K562 (cell line): Measurements from ENCODE around the gene HSPB3. TPM values are rescaled to one million over a fixed set of nuclear protein-coding genes. Genes with fewer than 3 reads are reported as not detected.
A peak's percentile ranks its signal among the peaks of the same experiment; 100 is the strongest.

ENCODE experiments used
- ARID1B ChIP-seq: fragments of 450-650 bp; IDR thresholded peaks from 2 replicates; pipeline ENCODE4 v1.6.1; 2016; ENCODE audit warnings: antibody characterized with exemption, mild to moderate bottlenecking, inconsistent platforms
- C11orf30 ChIP-seq: fragments of 450-650 bp; IDR thresholded peaks from 2 replicates; pipeline ENCODE4 v1.6.1; 2016; ENCODE audit warnings: low read depth, mild to moderate bottlenecking
- DMBX1 ChIP-seq: fragments of 250-450 bp; sonication (Bioruptor Pico); IDR thresholded peaks from 2 replicates; pipeline ENCODE4 v1.8.0; 2022; ENCODE audit warnings: inconsistent platforms, mild to moderate bottlenecking, moderate library complexity, borderline replicate concordance
- GABPA ChIP-seq: fragments of 200-800 bp; sonication (Bioruptor generic); conservative IDR thresholded peaks from 2 replicates; pipeline ENCODE4 v1.6.1; 2016; ENCODE audit warnings: low read depth, missing genetic modification characterization, missing compliant biosample characterization
- MAFG ChIP-seq: fragments of 450-650 bp; conservative IDR thresholded peaks from 2 replicates; pipeline ENCODE4 v1.6.1; 2016; ENCODE audit warnings: missing genetic modification characterization, missing compliant biosample characterization
- NCOR1 ChIP-seq: fragments of 450-650 bp; IDR thresholded peaks from 2 replicates; pipeline ENCODE4 v1.6.1; 2016; ENCODE audit warnings: mild to moderate bottlenecking, moderate library complexity
- SMARCA4 ChIP-seq: fragments of 450-650 bp; IDR thresholded peaks from 2 replicates; pipeline ENCODE4 v1.6.1; 2016
- ZBTB8A ChIP-seq: fragments of 450-650 bp; IDR thresholded peaks from 2 replicates; pipeline ENCODE4 v1.6.1; 2018; ENCODE audit warnings: mild to moderate bottlenecking, moderate library complexity; ENCODE audit not compliant: partially characterized antibody
- ZNF609 ChIP-seq: sonication (generic); formaldehyde crosslinking; IDR thresholded peaks from 2 replicates; pipeline ENCODE4 v1.8.1; 2023; ENCODE audit warnings: missing genetic modification reagents, mild to moderate bottlenecking, borderline replicate concordance
- ZNF639 ChIP-seq, 2 experiments: fragments of 200-800 bp in 1 of 2; sonication (Bioruptor generic) in 1 of 2; sonication (generic) in 1 of 2; formaldehyde crosslinking in 1 of 2; IDR thresholded peaks in 1 of 2; conservative IDR thresholded peaks in 1 of 2; 2 replicates each; pipeline versions ENCODE4 v1.5.0 to v1.6.1; 2016 to 2020; ENCODE audit warnings: missing compliant biosample characterization in 1 of 2, missing genetic modification characterization in 1 of 2, missing genetic modification reagents in 1 of 2
- ZNF76 ChIP-seq: fragments of 250-450 bp; sonication (Bioruptor Pico); IDR thresholded peaks from 2 replicates; pipeline ENCODE4 v1.4.0; 2020; ENCODE audit warnings: mild to moderate bottlenecking, moderate library complexity, borderline replicate concordance
- polyA plus RNA-seq, 8 experiments: library from polyadenylated mRNA; depleted of rRNA in 4 of 8; stranded (reverse) in 5 of 8; unstranded in 3 of 8; fragments of >200 nt; fragmentation: Nextera tagmentation in 2 of 8; fragmentation: Illumina TruSeq in 1 of 8; extraction: Ambion mirVana in 2 of 8; extraction: Trizol in 1 of 8; gene quantifications; 2 replicates each; pipeline versions ENCODE4 v1.2.1 to v1.2.3, GENCODE V29; 2011 to 2014; ENCODE audit warnings: inconsistent platforms in 1 of 8, missing spikeins in 1 of 8
- total RNA-seq, 7 experiments: library from RNA; depleted of rRNA in 6 of 7; stranded (reverse); fragments of >200 nt in 6 of 7; fragmentation: Illumina TruSeq in 2 of 7; extraction: Trizol in 2 of 7; gene quantifications; 2 replicates each; pipeline versions ENCODE4 v1.2.1 to v1.2.3, GENCODE V29; 2011 to 2021; ENCODE audit warnings: low replicate concordance in 1 of 7
- TF ChIP-seq, protein P1 (sequence below): fragments of 200-800 bp; sonication (Bioruptor generic); IDR thresholded peaks from 2 replicates; pipeline ENCODE4 v1.6.1; 2016; ENCODE audit warnings: missing genetic modification characterization, missing compliant biosample characterization
- TF ChIP-seq, protein P2 (sequence below): fragments of 450-650 bp; formaldehyde crosslinking; IDR thresholded peaks from 2 replicates; pipeline ENCODE4 v1.4.0; 2020; ENCODE audit warnings: mild to moderate bottlenecking

Gene HSPB3
- total and polyA plus RNA-seq, 9 of the 15 experiments (the other 6 are each of a cell fraction or from before 2014, with no cell fraction given) = 2.4 to 6.3 (median 3.4) TPM

GRCh38 chr5:54460181-54460919 is 4.9 kb downstream of the HSPB3 start (continued):
- TF ChIP-seq, protein P1, sequence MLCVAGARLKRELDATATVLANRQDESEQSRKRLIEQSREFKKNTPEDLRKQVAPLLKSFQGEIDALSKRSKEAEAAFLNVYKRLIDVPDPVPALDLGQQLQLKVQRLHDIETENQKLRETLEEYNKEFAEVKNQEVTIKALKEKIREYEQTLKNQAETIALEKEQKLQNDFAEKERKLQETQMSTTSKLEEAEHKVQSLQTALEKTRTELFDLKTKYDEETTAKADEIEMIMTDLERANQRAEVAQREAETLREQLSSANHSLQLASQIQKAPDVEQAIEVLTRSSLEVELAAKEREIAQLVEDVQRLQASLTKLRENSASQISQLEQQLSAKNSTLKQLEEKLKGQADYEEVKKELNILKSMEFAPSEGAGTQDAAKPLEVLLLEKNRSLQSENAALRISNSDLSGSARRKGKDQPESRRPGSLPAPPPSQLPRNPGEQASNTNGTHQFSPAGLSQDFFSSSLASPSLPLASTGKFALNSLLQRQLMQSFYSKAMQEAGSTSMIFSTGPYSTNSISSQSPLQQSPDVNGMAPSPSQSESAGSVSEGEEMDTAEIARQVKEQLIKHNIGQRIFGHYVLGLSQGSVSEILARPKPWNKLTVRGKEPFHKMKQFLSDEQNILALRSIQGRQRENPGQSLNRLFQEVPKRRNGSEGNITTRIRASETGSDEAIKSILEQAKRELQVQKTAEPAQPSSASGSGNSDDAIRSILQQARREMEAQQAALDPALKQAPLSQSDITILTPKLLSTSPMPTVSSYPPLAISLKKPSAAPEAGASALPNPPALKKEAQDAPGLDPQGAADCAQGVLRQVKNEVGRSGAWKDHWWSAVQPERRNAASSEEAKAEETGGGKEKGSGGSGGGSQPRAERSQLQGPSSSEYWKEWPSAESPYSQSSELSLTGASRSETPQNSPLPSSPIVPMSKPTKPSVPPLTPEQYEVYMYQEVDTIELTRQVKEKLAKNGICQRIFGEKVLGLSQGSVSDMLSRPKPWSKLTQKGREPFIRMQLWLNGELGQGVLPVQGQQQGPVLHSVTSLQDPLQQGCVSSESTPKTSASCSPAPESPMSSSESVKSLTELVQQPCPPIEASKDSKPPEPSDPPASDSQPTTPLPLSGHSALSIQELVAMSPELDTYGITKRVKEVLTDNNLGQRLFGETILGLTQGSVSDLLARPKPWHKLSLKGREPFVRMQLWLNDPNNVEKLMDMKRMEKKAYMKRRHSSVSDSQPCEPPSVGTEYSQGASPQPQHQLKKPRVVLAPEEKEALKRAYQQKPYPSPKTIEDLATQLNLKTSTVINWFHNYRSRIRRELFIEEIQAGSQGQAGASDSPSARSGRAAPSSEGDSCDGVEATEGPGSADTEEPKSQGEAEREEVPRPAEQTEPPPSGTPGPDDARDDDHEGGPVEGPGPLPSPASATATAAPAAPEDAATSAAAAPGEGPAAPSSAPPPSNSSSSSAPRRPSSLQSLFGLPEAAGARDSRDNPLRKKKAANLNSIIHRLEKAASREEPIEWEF (CRISPR knock-in tag) = no peak
- TF ChIP-seq ZBTB8A (no peak), SMARCA4 (peak; percentile 73; the same call in 1 of the 2 replicates), DMBX1 (CRISPR knock-in tag) (no peak), ARID1B (peak; percentile 62), NCOR1 (no peak), MAFG (tag) (peak; percentile 98), ZNF609 (no peak), GABPA (tag) (no peak), ZNF76 (CRISPR knock-in tag) (no peak), C11orf30 (peak; percentile 95), ZNF639 (CRISPR knock-in tag; conservative IDR thresholded peaks at IDR 0.05 in 1 of 2, IDR thresholded peaks at IDR 0.05 in 1 of 2) (no peak)
- TF ChIP-seq, protein P2, sequence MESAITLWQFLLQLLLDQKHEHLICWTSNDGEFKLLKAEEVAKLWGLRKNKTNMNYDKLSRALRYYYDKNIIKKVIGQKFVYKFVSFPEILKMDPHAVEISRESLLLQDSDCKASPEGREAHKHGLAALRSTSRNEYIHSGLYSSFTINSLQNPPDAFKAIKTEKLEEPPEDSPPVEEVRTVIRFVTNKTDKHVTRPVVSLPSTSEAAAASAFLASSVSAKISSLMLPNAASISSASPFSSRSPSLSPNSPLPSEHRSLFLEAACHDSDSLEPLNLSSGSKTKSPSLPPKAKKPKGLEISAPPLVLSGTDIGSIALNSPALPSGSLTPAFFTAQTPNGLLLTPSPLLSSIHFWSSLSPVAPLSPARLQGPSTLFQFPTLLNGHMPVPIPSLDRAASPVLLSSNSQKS = no peak
- TF ChIP-seq, all 486 proteins: peak for 24
